GM19452 (cell line): ENCODE measurements around the gene TTC4.
"Not testable (repeated sequence)": the region's sequence is repeated elsewhere in the genome, so short reads cannot be mapped to it uniquely, and the experiment has no call there.

Experiments used
- ATAC-seq: cut with Tn5 transposase; IDR thresholded peaks from one replicate; pipeline ENCODE4 v1.9.1; 2021; ENCODE audit not compliant: unreplicated experiment

TTC4 gene

DNA sequence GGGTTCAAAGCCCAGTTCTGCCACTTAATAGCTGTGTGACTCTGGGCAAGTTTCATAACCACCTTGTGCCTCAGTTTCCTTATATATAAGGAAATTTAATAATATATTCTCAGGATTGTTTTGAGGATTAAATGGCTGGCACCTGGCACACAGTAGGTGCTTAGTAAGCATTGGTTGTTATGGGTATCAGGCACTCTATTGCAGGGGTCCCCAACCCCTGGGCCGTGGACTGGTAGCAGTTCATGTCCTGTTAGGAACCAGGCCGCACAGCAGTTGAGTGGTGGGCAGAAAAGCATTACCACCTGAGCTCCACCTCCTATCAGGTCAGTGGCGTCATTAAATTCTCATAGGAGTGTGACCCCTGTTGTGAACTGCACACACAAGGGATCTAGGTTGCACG lies 30.2 kb downstream of the TTC4 start:
- no peak for ATAC-seq

DNA sequence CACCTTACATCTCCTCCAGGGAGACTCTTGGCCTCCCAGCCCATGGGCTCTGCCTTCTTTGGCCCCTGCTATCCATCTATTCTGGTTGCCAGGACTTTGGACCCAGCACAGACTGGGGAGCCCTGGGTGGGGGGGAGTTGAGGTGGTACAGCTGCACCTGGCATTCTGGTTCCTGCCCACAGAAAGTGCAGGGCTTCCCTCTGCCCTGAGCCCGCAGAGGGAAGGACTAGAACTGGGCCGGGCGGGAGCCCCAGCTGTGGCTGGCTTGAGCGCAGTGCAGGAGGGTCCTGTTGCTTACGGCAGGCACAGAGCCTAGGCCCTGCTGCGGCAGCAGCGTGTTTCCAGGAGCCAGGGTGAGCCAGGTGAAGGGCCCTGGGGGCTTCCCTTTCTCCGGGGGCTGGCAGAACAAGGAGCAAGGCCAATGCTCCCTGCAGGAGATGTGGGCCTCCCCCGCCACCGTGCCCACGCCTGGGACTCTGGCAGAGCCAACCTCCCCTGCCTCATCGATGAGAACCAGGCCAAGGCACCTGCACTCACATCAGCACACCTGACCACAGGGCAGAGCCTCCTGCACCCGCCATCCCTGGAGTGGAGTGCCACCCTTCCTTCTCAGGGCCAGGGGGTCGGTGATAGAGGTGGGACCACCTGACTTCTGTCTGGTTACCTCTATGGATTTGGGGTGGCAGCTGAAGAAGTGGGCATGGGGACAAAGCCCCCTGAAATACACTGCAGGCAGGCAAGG lies 32.6 kb downstream of the TTC4 start:
- no peak for ATAC-seq

DNA sequence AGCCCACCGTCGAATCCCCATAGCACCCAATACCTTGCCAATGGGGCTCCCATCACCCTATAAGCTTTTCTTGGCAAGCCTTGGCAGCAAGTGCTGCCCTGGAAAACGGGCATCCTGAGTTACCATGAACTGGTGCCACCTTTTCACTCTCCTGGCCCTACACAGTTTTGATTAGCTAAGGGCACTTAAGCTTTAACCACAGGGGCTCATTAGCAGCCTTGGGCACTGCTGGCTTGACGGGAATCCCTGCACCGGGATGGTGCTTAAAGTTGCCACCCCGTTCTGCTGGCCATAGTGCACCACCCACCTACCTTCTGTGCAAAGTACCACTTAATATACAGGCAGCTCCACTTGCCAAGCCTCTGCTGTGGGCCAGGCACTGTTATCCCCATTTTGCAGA lies 34.9 kb downstream of the TTC4 start:
- ATAC-seq: no peak

DNA sequence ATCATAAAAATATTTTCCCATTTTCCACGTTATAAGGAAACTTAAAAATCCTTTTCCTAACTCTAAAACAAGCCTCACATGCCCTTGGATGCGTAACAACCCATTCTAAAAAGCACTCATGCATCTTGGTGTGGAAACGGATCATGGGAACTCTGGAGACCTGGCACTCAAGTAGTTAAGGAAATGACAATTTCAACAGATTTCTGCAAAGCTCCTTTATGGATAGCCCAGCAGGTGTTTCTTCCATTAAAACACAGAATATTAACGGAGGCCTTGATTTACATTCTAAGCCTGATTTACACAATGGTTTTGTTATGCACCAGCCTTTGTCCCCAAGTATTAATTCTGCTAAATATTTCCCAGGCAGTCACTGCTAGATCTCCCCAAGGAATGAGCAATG lies 35.8 kb downstream of the TTC4 start:
- no peak for ATAC-seq

DNA sequence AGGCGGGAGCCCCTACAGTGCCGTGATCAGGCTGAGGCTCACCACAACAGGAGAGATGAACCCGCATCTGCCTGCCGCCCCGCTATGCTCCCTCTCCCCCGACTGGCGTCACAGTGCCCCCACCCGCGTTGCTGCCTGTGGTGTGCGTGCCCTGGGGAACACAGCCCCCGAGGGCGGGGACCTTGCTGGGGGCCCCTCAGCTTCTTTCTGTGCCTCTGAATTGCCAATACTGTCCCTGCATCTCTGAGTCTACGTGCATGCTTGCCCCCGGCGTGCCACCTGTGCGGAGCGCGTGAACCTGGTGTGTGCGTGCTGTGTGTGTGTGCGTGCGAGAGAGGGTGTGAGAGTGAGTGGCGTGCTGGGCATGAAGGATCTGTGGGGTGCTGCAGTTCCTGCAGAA lies 38.4 kb downstream of the TTC4 start:
- no peak for ATAC-seq

DNA sequence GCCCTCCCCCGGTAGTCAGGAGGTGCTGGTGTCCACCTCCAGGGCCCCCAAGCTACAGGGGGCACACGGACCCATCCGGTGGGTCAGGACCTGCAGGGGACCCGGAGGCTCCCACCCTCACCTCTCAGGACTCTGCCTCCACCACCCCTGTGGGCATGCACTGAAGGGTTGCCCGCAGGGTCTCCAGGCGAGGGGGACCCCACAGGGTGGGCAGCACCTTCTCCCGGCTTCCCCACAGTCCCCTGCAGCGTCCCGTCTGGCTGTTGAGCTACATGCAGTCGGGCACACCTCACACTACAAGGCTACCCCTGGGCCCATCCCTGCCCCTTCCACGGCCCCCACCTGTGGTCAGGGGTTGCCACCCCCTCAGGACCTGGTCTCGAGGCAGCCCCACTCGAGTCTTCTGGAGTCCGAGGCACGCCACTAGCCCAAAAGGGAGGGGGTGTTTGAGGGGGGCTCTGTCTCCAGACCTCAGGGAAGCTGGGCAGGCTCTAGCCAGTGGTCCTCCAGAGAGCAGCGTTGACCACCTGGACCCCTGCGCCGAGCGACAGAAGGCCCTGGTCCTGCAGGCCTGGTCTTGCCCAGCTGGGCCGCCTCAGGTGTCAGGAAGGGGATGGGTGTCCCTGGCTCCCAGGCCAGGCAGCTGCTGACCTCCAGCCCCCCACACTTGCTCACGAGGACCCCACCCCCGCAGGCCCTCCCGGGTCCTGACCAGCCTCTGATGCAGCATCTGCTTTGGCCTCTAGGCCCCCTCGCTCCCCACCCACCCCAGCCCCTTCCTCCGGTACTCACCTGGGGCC lies 39.0 kb downstream of the TTC4 start:
- no peak for ATAC-seq

DNA sequence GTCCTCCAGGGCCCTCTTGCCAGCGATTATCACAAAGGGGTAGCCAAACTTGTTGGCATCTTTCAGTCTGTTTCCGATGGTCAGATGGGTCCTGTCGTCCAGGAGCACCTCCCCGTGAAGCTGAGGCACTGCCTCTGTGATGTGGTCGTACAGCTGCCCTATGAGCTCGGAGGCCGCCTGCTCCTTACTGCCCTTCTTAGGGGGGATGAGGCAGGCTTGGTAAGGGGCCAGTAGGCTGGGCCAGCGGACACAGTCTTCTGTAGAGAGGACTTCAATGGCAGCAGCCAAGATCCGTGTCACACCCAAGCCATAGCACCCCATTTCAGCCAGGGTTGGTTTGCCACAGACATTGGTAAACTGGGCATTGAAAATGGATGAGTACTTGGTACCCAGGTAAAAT lies 42.2 kb downstream of the TTC4 start:
- ATAC-seq: no peak

DNA sequence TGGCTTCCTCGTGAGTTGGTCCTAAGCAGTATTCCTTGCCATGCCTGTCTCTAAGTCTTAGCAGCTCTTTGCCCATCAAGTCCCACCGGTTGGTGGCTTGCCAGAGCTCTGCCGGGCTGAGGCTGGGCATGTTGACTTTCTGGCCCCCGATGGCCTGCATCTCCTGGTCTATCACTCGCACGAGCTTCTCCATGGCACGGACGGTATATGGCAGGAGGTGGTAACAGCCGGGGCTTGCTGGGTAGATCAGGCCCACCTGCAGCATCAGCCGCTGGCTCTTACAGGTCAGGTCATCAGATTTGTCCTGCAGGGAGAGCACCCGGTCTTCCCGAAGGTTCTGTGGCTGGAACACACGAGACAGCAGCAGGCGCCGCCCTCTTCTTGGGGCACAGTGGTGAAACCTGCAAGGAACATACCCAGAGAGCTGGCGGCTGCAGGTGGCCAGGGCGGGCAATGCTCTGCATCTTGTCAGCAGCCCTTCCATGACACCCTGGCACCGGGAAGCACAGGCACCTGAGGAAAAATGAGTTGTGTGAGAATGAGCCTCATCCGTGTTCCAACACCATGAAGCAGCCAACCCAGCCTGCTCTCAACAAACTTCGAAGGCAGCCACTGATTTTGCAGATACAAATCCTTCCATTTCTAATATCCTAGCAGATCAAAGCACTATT lies 43.2 kb downstream of the TTC4 start:
- no peak for ATAC-seq

DNA sequence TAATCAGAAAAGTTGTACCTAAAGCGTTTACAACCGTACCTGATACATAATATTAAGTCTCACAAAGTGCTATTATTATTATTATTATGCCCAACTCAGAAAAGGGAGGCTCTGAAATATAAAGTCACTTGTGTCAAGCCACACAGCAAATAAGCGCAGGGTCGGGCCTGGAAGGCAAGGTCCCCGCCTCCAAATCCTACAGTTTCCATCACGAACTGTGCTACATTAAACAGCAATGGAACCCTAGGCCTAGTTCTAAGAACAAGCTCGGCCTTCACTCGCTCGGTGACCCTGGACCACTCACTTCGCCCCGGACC lies 48.1 kb downstream of the TTC4 start:
- ATAC-seq: no peak

DNA sequence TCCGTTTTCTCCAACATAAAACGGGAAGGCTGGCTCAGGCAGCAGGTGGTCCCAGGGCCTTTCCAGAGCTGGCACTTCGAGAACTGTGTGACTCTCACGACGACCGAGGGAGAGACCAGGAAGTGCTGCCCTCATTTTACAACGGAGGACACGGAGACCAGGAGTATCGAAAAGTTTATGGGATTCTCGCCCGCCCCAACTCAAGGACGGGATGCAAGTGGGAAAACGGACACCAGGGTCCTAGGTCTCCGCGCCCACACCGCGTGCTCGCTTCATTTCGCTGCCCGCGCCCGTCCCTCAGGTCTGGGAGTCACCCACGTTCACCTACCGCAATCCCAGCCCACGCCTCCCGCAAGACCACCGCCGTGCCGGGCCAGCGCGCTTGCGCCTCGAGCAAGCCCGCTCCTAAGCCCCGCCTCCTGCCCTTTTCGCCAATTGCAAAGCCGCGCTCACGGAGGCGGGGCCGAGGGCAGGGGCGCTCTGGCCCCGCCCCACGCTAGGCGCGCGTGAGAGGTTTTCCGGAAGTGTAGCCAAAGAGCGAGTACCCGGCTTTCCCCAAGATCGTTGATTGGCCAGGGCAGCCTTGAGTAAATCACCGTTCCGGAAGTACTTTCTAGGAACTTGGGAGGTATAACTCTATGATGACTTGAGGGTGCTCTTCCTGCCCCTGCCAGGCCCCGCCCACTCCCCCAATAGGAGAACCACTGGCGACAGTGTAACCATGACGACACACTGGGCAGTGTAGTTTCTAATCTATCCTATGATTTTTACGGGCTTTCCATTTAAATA lies 48.7 kb downstream of the TTC4 start, which contains the start of gene PARS2:
PARS2 (minus strand) TSS at position 391 of the 789 bp plus-strand sequence. CDS start 5,362 bp downstream, outside the sequence.
- ATAC-seq: peak; percentile 98

DNA sequence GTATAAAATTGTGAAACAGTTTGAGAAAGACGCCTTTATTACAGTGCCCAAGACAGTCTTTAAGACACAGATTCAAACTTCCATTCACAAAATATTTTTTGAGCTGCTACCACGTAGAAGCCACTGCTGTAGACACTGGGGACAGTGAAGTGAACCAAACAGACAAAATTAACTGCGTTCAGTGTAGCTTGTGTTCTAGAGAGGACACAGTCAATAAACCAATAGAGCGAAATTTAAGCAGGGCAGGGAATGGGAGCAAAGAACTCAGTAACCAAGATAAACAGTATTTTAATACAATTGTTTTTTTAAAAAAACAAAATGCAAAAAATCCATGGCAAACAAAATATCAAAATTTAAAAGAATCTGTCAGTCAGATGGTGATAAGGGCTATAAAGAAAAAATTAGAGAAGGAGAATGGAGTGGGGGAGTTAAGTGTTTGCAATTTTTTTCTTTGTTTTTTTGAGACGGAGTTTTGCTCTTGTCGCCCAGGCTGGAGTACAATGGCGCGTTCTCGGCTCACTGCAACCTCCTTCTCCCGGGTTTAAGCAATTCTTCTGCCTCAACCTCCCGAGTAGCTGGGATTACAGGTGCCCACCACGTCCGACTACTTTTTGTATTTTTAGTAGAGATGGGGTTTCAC lies 49.4 kb downstream of the TTC4 start:
- peak; percentile 16 for ATAC-seq

DNA sequence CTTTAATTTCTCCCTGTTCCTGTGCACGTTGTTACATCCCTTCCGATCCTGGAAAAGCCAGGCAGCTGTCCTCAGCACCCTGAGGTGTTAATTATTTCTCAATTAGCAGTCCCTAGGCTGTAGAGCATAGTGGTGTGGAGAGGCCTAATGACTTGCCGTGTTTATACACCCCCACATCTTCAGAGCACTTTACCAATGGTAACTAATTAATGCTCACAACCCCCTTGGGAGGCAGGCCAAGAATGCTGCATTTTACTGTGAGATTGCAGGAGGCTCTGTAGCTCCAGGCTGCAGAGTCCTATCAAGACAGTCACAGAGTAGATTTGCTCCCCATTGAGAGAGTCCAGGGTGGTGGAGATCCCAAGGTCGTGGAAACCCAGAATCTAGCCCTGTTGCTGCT lies 51.1 kb downstream of the TTC4 start:
- ATAC-seq: no peak

DNA sequence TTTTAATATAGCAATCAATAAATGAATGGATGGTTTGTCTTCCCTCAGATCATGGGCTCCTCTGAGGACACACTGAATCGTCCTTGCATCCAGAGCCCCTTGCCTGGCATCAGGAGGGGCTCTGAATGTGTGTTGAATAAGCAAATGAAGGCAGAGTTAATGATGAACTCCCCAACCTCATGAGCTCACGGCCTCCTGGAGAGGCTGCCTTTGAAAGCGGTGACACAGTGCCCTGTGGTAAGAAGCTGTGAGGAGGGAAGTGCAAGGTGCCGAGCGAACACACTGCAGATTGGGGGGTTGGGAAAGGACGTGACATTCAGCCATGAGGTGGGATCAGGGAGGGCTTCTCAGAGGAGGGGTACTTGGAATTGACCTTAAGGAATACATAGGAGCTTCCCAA lies 51.9 kb downstream of the TTC4 start:
- no peak for ATAC-seq

DNA sequence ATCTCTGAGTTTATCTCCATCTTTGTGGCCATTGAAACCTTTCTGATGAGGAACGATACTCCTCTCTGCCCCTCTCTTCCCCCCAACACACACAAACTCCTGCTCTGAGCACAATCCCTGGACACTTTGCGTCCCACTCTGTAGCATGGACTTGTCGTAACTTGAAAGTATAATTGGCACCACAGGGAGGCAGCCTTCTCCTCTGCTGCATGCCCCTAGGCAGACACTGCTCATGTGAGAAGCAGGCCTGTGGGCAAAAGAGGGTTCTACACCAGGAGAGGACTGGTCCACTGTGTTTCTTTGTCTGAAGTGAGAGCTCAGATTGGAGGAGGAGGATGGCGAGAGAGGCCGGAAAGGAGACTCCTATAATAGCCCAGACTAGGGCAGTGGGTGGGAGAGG lies 52.4 kb downstream of the TTC4 start:
- no peak for ATAC-seq

DNA sequence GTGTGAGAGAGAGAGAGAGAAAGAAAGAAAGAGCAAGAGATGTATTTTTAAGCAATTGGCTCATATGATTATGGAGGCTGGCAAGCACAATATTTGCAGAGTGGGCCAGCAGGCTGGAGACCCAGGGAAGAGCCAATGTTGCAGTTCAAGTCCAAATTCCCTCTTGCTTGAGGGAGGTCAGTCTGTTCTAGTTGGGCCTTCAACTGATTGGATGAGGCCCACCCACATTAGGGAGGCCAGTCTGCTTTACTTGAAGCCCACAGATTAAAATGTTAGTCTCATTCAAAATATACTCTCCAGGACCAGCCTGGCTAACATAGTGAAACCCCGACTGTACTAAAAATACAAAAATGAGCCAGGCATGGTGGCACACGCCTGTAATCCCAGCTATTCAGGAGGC lies 57.3 kb downstream of the TTC4 start:
- no peak for ATAC-seq

DNA sequence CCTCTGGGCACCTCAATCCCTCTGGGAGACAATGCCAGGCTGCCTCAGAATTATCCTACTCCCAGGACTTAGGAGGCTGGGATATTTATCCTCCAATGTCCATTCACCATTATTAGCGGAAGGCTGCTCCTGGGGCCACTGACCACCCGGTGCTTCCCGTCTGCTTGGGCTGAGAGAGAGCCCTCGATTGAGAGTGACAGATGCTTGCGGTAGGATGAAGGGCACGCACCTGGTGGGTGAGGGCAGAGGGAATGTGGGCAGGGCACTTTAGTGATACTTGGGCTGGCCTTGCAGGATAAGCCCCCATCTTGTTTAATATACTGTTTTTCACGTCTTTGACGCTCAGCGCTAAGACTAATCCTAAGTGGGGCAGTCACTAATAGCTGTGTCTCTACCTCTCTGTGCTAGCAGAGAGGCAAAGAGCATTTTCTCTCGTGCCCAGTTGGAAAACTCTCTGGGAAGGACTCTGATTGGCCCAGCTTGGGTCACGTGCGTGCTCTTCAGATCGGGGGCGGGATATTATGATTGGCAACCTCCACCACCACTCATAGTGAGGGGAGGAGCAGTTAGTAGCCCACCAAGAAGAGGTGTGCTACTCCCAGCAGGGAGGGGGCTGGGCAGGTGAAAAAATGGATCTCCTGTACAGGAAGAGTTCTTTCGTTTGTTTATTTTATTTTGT lies 59.3 kb downstream of the TTC4 start:
- ATAC-seq: no peak

DNA sequence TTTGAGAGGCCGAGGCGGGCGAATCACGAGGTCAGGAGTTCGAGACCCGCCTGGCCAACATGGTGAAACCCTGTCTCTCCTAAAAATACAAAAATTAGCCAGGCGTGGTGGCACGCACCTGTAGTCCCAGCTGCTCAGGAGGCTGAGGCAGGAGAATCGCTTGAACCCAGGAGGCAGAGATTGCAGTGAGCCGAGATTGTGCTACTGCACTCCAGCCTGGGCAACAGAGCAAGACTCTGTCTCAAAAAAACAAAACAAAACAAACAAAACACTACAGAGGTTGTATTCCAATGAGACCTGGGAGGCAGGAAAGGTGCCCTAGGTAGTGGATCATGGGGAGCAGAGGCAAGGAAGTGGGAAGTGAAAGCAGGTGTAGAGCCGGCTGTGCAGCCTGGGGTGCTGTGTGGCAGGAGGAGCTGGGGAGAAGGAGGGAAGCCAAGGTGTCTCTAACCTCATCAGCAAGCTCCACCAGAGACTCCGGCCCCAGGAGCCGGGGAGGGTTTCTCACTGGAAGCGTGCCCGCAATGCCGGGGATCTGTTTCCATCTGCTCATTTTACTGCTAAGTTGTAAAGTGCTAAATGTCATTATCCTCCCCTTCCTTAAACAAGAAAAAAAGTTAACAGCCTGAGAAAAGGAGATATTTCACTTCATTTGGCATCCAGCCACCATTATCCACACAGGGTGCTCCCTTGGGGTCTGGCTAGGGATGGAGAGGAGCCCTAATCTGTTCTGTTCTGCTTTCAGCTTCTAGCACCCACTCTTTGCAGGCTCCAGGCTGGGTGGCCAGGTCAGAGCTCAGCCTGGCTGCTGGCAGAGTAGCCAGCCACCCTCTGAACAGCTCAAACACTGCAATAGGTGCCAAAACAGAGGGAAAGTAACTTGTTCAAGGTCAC lies 60.4 kb downstream of the TTC4 start:
- not testable (repeated sequence) for ATAC-seq

DNA sequence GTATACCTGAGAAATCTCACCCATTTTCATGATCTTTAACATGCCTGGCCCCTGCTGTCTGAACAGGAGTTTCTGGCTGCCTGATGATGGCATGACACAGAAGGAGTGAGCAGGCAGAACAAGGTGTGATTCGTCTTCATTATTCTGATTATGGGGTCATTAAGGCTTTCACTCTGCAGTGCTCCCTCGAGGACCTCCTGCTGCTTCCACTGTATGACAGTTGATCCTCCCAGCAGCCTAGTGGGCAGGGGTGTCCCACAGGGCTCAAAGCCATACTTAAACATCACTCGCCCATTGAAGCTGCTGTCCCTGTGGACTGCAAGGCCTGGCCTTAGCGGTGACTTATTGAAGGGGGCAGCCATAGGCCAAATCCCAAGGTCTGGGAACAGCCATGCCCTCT lies 61.4 kb downstream of the TTC4 start:
- ATAC-seq: no peak

DNA sequence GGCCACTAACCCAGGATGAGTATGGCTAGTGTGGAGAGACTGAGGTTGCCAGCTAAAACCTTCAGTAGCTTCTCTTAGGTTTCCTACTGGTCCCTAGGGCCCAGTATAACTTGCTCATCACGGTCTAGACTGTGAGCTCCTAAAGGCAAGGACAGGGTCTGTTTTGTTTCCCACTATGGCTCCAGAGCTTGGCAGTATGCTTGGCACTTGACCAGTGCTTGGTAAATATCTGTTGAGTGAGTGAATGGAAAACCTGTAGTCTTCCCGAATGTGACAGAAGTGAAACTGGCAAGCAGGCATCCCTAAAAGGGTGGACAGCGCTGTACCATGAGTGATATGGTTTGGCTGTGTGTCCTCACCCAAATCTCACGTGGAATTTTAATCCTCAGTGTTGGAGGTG lies 61.8 kb downstream of the TTC4 start:
- ATAC-seq: no peak
